ENCODE measurements around the gene OGFOD3. TPM values are rescaled to one million over a fixed set of nuclear protein-coding genes. Genes with fewer than 3 reads are reported as not detected.

Gene OGFOD3
- total RNA-seq, 1 donor from 2014 or later, result 27.9 TPM

DNA sequence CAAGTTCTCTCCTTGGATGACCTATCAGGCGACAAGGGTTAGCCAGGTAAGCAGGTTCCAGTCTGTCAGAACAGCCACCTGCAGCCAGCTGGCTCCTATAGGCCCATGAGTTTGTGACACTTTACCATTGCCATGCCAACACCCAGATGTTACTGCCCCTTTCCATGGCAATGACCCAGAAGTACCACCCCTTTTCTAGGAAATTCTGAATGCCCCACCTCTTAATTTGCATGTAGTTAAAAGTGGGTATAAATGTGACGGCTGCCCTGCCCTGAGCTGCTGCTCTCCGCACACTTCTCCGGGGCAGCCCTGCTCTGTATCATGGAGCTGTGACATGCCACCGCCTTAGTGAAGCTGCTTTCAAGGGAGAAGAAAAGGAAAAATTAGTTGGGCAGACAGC is 74.8 kb downstream of the OGFOD3 start:
- no peak for DNase-seq (ENCODE audit: extremely low read depth, low read depth, low spot score)

DNA sequence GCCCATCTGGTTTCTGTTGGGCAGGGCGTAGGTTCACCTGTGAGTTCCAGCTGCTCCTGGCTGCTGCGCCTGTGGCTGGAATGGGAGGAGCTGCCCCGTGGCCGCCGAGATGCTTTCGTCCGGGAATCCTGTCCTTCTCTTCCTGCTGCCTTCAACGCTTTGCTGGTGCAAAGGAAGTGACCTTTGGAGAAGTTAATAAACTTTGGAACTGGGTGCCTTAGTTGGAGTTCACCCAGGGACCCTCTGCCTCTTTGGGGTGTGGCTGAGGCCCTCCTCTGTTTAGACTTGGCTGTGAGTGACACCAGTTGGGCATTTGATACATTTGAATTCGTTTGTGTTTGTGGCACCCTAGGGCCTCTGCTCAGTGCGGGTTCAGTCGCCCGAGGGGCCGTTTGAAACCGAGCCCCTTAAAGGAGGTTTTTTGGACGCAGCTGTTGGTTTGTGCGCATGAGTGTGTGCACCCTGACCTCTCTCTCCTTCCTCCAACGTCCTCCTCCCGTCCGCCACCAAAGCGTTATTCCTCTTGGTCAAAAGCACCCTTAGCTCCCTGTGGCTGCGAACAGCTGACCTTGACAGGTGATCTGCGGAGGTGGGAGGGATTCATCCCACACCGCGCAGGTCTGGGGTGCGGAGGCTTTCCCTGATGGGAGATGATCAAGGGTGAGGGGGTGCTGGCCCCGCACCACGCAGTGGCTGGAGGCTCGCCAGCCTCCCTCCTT is 75.9 kb downstream of the OGFOD3 start:
- no peak for DNase-seq (ENCODE audit: extremely low read depth, low read depth, low spot score)

DNA sequence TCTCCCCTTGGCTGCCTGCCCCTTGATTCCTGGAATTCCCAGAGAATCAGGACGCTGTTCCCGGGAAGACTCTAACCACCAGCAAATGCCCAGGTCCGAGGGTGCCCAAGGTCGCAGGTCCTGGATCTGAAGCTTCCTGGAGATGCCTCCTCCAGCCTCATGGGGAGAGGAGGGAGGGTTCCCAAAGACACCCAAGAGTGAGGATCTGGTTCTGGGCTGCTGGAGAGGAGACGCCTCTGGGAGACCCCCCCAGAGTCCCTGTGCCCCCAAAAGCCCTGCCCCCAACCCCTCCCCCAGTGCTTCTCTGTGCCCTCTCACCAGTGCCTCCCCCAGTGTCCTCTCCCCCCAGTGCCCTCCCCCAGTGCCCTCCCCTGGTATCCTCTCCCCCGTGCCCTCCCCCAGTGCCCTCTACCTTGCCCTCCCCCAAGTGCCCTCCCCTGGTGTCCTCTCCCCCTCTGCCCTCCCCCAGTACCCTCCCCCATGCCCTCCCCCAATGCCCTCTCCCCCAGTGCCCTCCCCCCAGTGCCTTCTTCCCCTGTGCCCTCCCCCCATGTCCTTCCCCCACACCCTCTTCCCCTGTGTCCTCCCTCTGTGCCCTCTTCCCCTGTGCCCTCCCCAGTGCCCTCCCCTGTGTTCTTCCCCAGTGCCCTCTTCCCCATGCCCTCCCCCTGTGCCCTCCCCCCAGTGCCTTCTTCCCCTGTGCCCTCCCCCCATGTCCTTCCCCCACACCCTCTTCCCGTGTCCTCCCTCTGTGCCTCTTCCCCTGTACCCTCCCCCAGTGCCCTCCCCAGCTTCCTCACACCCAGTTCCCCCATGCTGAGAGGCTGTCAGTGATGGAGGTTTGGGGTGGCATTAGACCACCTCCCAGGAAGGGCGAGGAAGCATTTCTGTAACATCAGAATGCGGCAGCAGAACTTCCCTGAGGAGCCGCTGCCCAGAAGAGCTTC is 78.5 kb downstream of the OGFOD3 start:
- no peak for DNase-seq (ENCODE audit: extremely low read depth, low read depth, low spot score)

Other genes with a start within 250 kb of the OGFOD3 start
- 10.2 and 23.8 TPM in 2 replicates for gene CCDC57, start 205.7 kb downstream of the OGFOD3 start, total RNA-seq
- 151 and 170 TPM in 2 replicates for gene SLC16A3, start 189.5 kb downstream of the OGFOD3 start, total RNA-seq
- gene CSNK1D, start 144.9 kb downstream of the OGFOD3 start, total RNA-seq, result 84.6 and 88.0 TPM in 2 replicates
- not detected in 2 replicates for gene CD7, start 101.0 kb downstream of the OGFOD3 start, total RNA-seq
- 1.1 and 2.7 TPM in 2 replicates for gene SECTM1, start 84.8 kb downstream of the OGFOD3 start, total RNA-seq
- gene TEX19, start 59.3 kb downstream of the OGFOD3 start, total RNA-seq, result not detected in 2 replicates
- gene UTS2R, start 46.8 kb downstream of the OGFOD3 start, total RNA-seq, result not detected in 2 replicates
- gene HEXD, start 239 bp downstream of the OGFOD3 start, total RNA-seq, result 18.8 and 31.1 TPM in 2 replicates
- 56.0 and 76.7 TPM in 2 replicates for gene CYBC1, start 32.2 kb upstream of the OGFOD3 start, total RNA-seq
- gene NARF, start 40.2 kb upstream of the OGFOD3 start, total RNA-seq, result 94.6 and 104 TPM in 2 replicates
- 55.0 and 56.8 TPM in 2 replicates for gene FOXK2, start 101.1 kb upstream of the OGFOD3 start, total RNA-seq
- 78.3 and 94.4 TPM in 2 replicates for gene WDR45B, start 229.9 kb upstream of the OGFOD3 start, total RNA-seq

Data from glomerular endothelial cell (primary cell).